Cardiac fibroblast (primary cell): ENCODE measurements around the gene GINS2.

Experiments
- DNase-seq, 2 donors: peaks; one replicate each; pipeline versions ENCODE4 v3.0.0 to v3.0.0-alpha.2; 2010; ENCODE audit warnings: low read depth in 2 of 2
- H3K4me3 ChIP-seq, 2 donors: replicated peaks in 1 of 2; 1 replicate in 1 of 2; 2 replicates in 1 of 2; pipeline ENCODE4 v1.5.1; 2011; ENCODE audit warnings: low read depth in 2 of 2, low read length in 2 of 2, mild to moderate bottlenecking in 2 of 2, moderate library complexity in 1 of 2
- TF ChIP-seq, protein P1 (sequence below): IDR thresholded peaks from one replicate; pipeline ENCODE4 v1.5.1; 2011; ENCODE audit warnings: low read depth, mild to moderate bottlenecking, low read length, inconsistent platforms

The GINS2 gene

DNA sequence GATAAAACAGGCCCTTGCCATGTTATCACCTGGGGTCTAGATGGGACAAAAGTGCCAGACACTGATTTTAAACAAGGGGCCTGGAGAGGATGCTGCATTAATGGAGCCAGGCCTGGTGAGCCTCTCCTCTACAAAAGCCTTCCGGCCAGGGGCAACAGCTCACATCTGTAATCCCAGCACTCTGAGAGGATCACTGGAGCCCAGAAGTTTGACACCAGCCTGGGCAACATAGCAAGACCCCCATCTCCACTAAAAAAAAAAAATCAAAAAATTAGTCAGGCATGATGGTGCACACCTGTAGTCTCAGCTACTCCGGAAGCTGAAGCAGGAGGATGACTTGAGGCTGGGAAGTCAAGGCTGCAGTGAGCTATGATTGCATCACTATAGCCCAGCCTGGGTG lies 3.5 kb downstream of the GINS2 start:
- H3K4me3 ChIP-seq: no peak overlapping the region
- DNase-seq: no peak
- TF ChIP-seq, protein P1, sequence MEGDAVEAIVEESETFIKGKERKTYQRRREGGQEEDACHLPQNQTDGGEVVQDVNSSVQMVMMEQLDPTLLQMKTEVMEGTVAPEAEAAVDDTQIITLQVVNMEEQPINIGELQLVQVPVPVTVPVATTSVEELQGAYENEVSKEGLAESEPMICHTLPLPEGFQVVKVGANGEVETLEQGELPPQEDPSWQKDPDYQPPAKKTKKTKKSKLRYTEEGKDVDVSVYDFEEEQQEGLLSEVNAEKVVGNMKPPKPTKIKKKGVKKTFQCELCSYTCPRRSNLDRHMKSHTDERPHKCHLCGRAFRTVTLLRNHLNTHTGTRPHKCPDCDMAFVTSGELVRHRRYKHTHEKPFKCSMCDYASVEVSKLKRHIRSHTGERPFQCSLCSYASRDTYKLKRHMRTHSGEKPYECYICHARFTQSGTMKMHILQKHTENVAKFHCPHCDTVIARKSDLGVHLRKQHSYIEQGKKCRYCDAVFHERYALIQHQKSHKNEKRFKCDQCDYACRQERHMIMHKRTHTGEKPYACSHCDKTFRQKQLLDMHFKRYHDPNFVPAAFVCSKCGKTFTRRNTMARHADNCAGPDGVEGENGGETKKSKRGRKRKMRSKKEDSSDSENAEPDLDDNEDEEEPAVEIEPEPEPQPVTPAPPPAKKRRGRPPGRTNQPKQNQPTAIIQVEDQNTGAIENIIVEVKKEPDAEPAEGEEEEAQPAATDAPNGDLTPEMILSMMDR: no peak

DNA sequence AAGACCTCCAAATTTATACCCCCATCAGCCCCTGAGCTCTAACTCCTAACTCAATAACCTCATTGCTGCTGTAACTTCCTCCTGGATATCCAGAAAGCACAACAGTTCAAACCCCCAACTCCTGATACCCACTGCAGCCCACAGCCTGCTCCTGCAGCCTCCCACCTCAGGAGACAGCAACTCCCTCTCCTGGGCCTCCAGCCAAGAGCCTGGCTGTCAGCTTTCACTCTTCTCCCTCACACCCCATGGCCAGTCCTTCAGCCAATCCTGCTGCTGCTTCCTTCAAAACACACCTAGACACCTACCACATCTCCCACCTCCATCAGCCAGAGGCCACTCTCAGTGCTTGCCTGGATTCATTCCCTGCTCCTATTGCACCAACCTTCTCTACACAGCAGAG lies 5.4 kb downstream of the GINS2 start:
- no peak overlapping the region for H3K4me3 ChIP-seq
- TF ChIP-seq, protein P1: no peak
- DNase-seq: no peak

DNA sequence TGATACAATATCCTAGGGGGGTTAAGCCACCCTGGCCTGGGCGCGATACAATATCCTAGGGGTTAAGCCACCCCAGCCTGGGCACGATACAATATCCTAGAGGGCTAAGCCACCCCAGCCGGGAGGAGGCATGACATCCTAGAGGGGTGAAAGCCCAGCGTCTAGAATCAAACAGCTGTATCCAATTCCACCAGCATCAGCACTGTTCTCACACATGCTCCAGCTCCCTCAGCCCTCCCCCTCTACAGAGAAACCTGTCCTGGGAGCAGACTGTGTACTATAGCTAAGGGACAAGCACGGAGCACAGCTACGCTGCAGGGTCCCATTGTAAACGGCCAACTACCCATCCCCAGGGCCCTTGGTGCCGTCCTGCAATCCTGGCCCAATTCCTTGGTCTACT lies 6.2 kb downstream of the GINS2 start:
- no peak overlapping the region for H3K4me3 ChIP-seq
- DNase-seq: no peak
- TF ChIP-seq, protein P1: no peak

DNA sequence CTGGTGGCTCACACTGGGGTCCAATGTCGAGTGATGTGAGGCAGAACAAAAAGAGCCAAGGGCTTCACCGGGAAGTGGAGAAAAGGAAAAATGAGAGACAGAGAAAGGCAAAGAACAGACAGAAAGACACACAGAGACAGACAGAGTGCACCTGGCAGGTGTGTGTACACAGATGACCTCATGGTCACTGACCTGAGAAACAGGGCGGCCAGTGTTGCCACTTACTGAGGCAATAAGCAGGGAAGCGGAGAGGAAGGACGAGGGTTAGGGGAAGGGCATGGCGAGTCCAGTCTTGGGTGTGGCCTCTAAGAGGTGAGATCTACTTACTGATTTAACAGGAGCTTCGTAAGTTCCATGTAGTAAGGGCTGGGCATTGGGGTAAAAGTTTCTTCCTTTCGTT lies 7.5 kb downstream of the GINS2 start:
- no peak overlapping the region for H3K4me3 ChIP-seq
- no peak for DNase-seq
- TF ChIP-seq, protein P1: no peak

DNA sequence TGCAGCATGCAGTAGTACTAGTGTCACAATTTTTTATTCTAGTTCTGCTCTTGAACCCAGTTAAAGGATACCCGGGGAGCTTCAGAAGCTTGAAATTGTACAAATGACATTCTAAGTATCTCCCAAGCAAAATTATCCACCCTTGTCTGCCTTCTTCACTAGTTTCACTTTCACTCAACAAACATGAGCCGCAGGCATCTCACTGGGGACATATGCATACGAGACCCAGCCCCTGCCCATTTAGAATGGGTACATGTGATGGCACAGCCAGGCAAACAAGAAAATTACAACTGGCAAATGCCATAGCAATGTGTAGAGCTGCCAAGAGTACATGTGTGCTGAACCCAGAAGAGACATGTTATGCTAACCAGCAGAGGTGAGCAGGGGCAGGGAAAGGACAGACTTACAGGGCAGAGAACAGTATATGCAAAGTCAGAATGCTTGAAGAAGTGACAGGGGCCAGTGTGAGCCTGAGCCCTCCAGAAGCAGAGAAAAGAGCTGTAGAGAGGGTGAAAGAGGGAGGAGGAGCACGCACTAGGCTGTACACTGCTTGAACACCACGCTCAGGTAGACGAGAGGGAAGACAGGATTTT lies 8.3 kb downstream of the GINS2 start:
- DNase-seq: no peak
- H3K4me3 ChIP-seq: no peak overlapping the region
- TF ChIP-seq, protein P1: no peak

DNA sequence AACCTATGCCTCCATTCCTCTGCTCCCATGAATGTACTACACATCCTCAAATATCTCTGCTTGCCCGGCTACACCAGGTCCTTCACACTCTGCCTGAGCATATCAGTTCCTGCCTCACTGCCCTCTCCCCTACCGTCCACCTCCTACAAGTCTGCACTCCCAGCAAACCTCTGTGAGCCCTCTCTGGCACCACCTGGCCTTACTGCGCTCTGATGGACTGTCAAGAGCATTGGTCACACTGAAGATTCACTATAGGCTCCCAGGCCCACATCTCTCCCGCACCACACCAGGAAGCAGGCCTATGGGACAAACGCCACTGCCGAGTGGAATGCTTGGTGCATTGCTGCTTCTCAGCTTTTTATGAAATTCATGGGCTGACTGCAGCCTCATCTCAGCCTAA lies 8.9 kb downstream of the GINS2 start:
- TF ChIP-seq, protein P1: no peak
- H3K4me3 ChIP-seq: no peak overlapping the region
- DNase-seq: no peak

DNA sequence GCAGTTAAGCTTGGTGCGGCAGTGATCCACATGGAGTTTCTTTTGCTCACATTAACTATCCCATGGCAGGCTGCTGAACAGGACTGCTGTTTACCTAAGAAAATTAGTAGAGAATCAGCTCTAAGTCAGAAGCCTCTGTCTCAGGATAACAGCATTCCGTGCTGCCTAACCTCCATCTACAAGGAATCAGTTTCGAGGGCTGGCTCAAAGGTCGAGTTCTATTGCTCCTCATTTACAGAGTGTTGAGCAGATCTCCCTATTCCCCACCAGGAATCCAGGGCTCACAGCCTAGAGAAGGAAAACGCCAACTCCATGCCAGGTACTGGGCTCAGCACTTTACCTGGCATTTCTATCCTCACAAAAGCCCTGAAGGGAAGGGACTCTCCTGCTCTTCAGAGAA lies 9.9 kb downstream of the GINS2 start:
- TF ChIP-seq, protein P1: no peak
- no peak overlapping the region for H3K4me3 ChIP-seq
- no peak for DNase-seq
